Ecto neural progenitor cell (in vitro differentiated cells): Measurements from ENCODE around the gene CST3.
"Not testable (repeated sequence)": the region's sequence is repeated elsewhere in the genome, so short reads cannot be mapped to it uniquely, and the experiment has no call there.

ENCODE experiments used
- DNase-seq: peaks from one replicate; pipeline ENCODE4 v3.0.0-alpha.2; 2018; ENCODE audit warnings: low spot score

CST3 gene

GRCh38 chr20:23662276-23662870 is 24.6 kb upstream of the CST3 start:
- no peak for DNase-seq

- no peak for DNase-seq
These were observed 23.3 kb upstream of the CST3 start for GRCh38 chr20:23661002-23661429.

- DNase-seq, result no peak
These were observed 22.5 kb upstream of the CST3 start for GRCh38 chr20:23659989-23660837.

GRCh38 chr20:23659610-23659988 is 21.8 kb upstream of the CST3 start:
- DNase-seq, result not testable (repeated sequence)

GRCh38 chr20:23658989-23659609 is 21.3 kb upstream of the CST3 start:
- DNase-seq, result no peak

- no peak for DNase-seq
These were observed 20.6 kb upstream of the CST3 start for GRCh38 chr20:23658336-23658735.

- DNase-seq, result no peak
These were observed 19.4 kb upstream of the CST3 start for GRCh38 chr20:23657202-23657601.

GRCh38 chr20:23656372-23656771 is 18.6 kb upstream of the CST3 start:
- DNase-seq, result no peak

- DNase-seq, result no peak
These were observed 17.9 kb upstream of the CST3 start for GRCh38 chr20:23655491-23656211.

GRCh38 chr20:23654717-23655116 is 17.0 kb upstream of the CST3 start:
- DNase-seq, result no peak

GRCh38 chr20:23654000-23654399 is 16.2 kb upstream of the CST3 start:
- DNase-seq, result no peak

GRCh38 chr20:23653400-23653938 is 15.7 kb upstream of the CST3 start:
- no peak for DNase-seq

- DNase-seq, result no peak
These were observed 15.2 kb upstream of the CST3 start for GRCh38 chr20:23652926-23653325.

- DNase-seq, result no peak
These were observed 14.6 kb upstream of the CST3 start for GRCh38 chr20:23652371-23652770.

GRCh38 chr20:23651117-23651516 is 13.4 kb upstream of the CST3 start:
- no peak for DNase-seq

- no peak for DNase-seq
These were observed 12.2 kb upstream of the CST3 start for GRCh38 chr20:23649830-23650417.

GRCh38 chr20:23649242-23649641 is 11.5 kb upstream of the CST3 start:
- DNase-seq, result no peak

- DNase-seq, result no peak
These were observed 9.6 kb upstream of the CST3 start for GRCh38 chr20:23647346-23647745.

GRCh38 chr20:23646106-23646873 is 8.5 kb upstream of the CST3 start:
- DNase-seq, result no peak

GRCh38 chr20:23645575-23645974 is 7.8 kb upstream of the CST3 start:
- DNase-seq, result no peak

- peak; percentile 16 for DNase-seq
These were observed 6.4 kb upstream of the CST3 start for GRCh38 chr20:23644164-23644563.
